Dendritic cell treated with granulocyte-macrophage colony-stimulating factor and Interleukin-4, amounts not matched to agents 40 ng/mL and 50 ng/mL, for 4 days (primary cell): ENCODE measurements around the gene SPACDR.
A peak's percentile ranks its signal among the peaks of the same experiment; 100 is the strongest.

ENCODE experiments used
- H3K27ac Mint-ChIP-seq: one replicate; pipeline ENCODE4 v1.8.0; 2022; ENCODE audit warnings: mild to moderate bottlenecking, mixed read lengths
- H3K27me3 Mint-ChIP-seq: one replicate; pipeline ENCODE4 v1.8.0; 2022; ENCODE audit warnings: mild to moderate bottlenecking, mixed read lengths
- H3K36me3 Mint-ChIP-seq: one replicate; pipeline ENCODE4 v1.8.0; 2022; ENCODE audit warnings: low read depth, mixed read lengths
- H3K4me1 Mint-ChIP-seq: one replicate; pipeline ENCODE4 v1.8.0; 2022; ENCODE audit warnings: low read depth, mixed read lengths
- H3K4me3 Mint-ChIP-seq: one replicate; pipeline ENCODE4 v1.8.0; 2022; ENCODE audit warnings: mild to moderate bottlenecking, moderate library complexity, mixed read lengths
- H3K9me3 Mint-ChIP-seq: one replicate; pipeline ENCODE4 v1.8.0; 2022; ENCODE audit warnings: mixed read lengths
- intact Hi-C: fragments of 100-400 bp; cut with micrococcal nuclease; formaldehyde crosslinking; loops from one replicate; pipeline ENCODE4 v1.15.0; 2022

Gene SPACDR

GRCh38 chr7:100490483-100491191 is 26.6 kb upstream of the SPACDR start:
- intact Hi-C loops: no loop called here
- peaks cover 29% of the 10 kb centered on the region for H3K4me1 Mint-ChIP-seq
- H3K27me3 Mint-ChIP-seq: peaks cover 70% of the 10 kb centered on the region
- H3K4me3 Mint-ChIP-seq: no peak overlapping the region
- no peaks in the 10 kb centered on the region for H3K9me3 Mint-ChIP-seq
- H3K27ac Mint-ChIP-seq: no peak overlapping the region
- no peaks in the 10 kb centered on the region for H3K36me3 Mint-ChIP-seq

- Mint-ChIP-seq H3K9me3 (no peaks in the 10 kb centered on the region), H3K27me3 (peaks cover 62% of the 10 kb centered on the region), H3K27ac (peak overlapping the region; percentile 37), H3K4me3 (no peak overlapping the region), H3K4me1 (peaks cover 29% of the 10 kb centered on the region), H3K36me3 (no peaks in the 10 kb centered on the region)
- intact Hi-C loops: no loop called here
Observed at GRCh38 chr7:100489824-100490223, 25.8 kb upstream of the SPACDR start.

DNA sequence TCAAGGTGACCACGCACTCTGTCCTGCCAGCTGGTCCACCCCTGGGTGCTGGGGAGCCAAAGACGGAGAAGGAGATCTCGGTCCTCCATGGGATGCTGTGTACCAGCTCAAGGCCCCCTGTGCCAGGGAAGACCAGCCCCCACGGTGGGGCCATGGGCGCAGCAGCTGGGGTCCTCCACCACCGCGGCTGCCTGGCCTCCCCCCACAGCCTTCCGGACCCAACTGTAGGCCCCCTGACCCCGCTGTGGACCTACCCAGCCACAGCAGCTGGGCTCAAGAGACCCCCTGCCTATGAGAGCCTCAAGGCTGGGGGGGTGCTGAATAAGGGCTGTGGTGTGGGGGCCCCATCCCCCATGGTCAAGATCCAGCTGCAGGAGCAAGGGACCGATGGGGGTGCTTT is 25.1 kb upstream of the SPACDR start:
- Mint-ChIP-seq H3K9me3 (no peaks in the 10 kb centered on the region), H3K36me3 (no peaks in the 10 kb centered on the region), H3K27me3 (peaks cover 62% of the 10 kb centered on the region), H3K4me3 (no peak overlapping the region), H3K27ac (peak overlapping the region; percentile 37), H3K4me1 (peaks cover 26% of the 10 kb centered on the region)
- intact Hi-C loops: no loop called here

- no peaks in the 10 kb centered on the region for H3K36me3 Mint-ChIP-seq
- peaks cover 21% of the 10 kb centered on the region for H3K4me1 Mint-ChIP-seq
- intact Hi-C loops: no loop called here
- no peaks in the 10 kb centered on the region for H3K9me3 Mint-ChIP-seq
- no peak overlapping the region for H3K27ac Mint-ChIP-seq
- H3K4me3 Mint-ChIP-seq: no peak overlapping the region
- H3K27me3 Mint-ChIP-seq: peaks cover 61% of the 10 kb centered on the region
Observed at GRCh38 chr7:100488333-100489095, 24.5 kb upstream of the SPACDR start.

DNA sequence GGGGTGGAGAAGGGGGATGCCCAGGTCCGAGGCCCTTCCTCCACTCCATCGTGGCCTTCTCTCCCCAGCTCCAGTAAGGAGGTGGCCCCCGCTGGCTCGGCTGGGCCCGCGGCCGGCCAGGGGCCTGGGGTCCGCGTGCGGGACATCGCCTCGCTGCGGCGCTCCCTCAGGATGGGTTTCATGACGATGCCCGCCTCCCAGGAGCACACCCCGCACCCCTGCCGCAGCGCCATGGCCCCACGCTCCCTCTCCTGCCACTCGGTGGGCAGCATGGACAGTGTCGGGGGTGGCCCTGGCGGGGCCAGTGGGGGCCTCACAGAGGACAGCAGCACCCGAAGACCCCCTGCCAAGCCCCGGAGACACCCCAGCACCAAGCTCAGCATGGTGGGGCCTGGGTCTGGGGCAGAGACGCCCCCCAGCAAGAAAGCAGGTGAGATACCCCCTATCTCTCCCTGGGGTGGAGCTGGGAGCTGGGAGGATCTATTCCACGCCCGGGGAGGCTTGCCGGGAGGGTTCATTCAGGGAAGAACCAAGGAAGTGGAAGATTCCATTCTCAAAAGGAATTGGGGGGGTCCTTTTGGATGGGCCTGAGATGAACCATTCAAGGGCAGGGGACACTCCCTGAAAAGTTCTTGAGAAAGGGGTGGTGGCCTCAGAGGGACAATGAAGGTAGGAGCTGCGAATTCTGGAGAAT is 22.8 kb upstream of the SPACDR start:
- no peak overlapping the region for H3K27ac Mint-ChIP-seq
- H3K4me1 Mint-ChIP-seq: peaks cover 18% of the 10 kb centered on the region
- H3K4me3 Mint-ChIP-seq: no peak overlapping the region
- no peaks in the 10 kb centered on the region for H3K9me3 Mint-ChIP-seq
- intact Hi-C loops: no loop called here
- H3K36me3 Mint-ChIP-seq: no peaks in the 10 kb centered on the region
- peaks cover 51% of the 10 kb centered on the region for H3K27me3 Mint-ChIP-seq

- no peaks in the 10 kb centered on the region for H3K36me3 Mint-ChIP-seq
- H3K9me3 Mint-ChIP-seq: no peaks in the 10 kb centered on the region
- intact Hi-C loops: no loop called here
- H3K27ac Mint-ChIP-seq: no peak overlapping the region
- H3K4me3 Mint-ChIP-seq: no peak overlapping the region
- peaks cover 18% of the 10 kb centered on the region for H3K4me1 Mint-ChIP-seq
- peaks cover 44% of the 10 kb centered on the region for H3K27me3 Mint-ChIP-seq
Observed at GRCh38 chr7:100486111-100486636, 22.1 kb upstream of the SPACDR start.

DNA sequence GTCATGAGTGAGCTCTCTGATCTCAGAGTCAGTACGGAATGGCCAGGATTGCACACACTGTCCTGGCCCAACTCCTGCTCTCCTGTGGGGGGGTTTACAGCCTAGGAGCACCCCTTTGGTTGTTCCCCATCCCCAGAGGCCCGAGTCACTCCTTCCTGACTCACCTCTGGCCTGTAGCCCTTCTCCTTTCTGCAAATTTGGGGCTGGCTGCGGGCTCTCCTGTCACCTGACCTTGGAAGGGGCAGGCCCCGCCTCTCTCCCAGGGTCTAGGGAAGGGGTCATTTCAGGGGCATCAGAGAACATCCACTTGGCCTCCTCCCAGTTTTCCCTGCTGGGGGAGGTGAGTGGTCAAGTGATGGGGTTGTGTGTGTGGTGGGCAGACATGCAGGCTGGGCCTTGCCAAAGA is 21.4 kb upstream of the SPACDR start:
- Mint-ChIP-seq H3K4me3 (no peak overlapping the region), H3K9me3 (no peaks in the 10 kb centered on the region), H3K27ac (no peak overlapping the region), H3K4me1 (peaks cover 18% of the 10 kb centered on the region), H3K27me3 (peaks cover 37% of the 10 kb centered on the region), H3K36me3 (no peaks in the 10 kb centered on the region)
- intact Hi-C loops: no loop called here

- no peaks in the 10 kb centered on the region for H3K36me3 Mint-ChIP-seq
- intact Hi-C loops: no loop called here
- no peak overlapping the region for H3K4me3 Mint-ChIP-seq
- peaks cover 19% of the 10 kb centered on the region for H3K4me1 Mint-ChIP-seq
- no peak overlapping the region for H3K27ac Mint-ChIP-seq
- H3K9me3 Mint-ChIP-seq: no peaks in the 10 kb centered on the region
- peaks cover 29% of the 10 kb centered on the region for H3K27me3 Mint-ChIP-seq
Observed at GRCh38 chr7:100484673-100485045, 20.6 kb upstream of the SPACDR start.

DNA sequence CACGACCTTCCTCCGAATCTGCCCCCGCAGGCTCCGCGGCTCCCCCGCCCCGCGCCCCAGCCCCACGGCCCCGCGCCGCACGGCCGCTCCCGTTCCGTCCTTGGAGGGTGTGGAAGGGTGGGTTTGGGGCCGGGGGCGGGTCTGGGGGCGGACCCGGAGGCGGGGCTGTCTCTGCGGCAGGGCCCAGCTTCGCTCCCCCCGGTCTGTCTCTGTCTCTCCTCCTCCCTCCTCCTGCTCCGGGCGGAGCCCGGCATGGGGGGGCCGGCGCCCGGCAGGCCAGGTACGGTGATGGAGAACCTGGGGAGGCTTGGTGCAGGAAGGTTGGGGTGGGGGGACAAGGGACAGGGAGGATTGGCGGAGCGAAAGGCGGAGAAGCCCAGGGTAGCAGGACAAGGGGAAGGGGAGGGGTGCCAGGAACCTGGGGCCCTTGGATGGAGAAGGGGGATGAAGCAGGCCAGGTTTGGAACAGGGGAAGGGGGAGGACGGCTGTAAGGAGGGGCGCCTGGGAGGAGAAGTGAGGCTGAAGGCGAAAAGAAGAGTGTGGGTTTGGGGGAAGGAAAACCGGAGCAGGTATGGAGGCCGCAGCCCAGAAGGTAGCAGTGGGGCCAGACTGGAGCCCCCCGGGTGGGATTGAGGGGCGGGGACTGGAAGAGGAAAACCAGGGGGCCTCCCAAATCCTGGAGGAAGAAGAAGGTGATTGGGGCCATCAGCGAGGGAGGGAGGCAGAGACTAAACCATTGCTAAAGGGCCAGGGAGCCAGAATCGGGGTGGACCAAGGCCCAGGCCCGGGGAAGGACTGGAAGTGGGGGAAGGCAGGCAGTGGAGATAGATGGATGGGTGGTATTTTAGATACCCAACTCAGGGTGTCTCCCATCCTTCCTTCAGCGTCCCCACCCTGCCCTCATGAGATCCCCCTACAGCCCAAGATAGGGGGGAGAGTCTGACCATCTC is 19.9 kb upstream of the SPACDR start, which contains the start of gene NYAP1:
Gene NYAP1 (plus strand): TSS at position 206 of the 951 bp plus-strand sequence. CDS start 1,385 bp downstream, outside the sequence.
- Mint-ChIP-seq H3K27ac (peak within 1 kb of the TSS; percentile 42), H3K4me1 (peaks cover 17% of the 10 kb centered on the region), H3K27me3 (peaks cover 25% of the 10 kb centered on the region), H3K36me3 (peaks cover 3% of the 10 kb centered on the region), H3K9me3 (no peaks in the 10 kb centered on the region), H3K4me3 (peak within 1 kb of the TSS; percentile 77)
- intact Hi-C loops: loop anchor here (1.0 kb wide), 1 partner anchor 15 kb away; no protein-coding TSS in a partner anchor

- intact Hi-C loops: loop anchor here (1.0 kb wide), 1 partner anchor 14 kb away; no protein-coding TSS in a partner anchor
- Mint-ChIP-seq H3K4me3 (peak overlapping the region; percentile 77), H3K36me3 (peaks cover 11% of the 10 kb centered on the region), H3K27ac (peak overlapping the region; percentile 42), H3K4me1 (peaks cover 17% of the 10 kb centered on the region), H3K27me3 (peaks cover 23% of the 10 kb centered on the region), H3K9me3 (no peaks in the 10 kb centered on the region)
Observed at GRCh38 chr7:100483090-100483721, 19.1 kb upstream of the SPACDR start.

GRCh38 chr7:100482728-100483089 is 18.6 kb upstream of the SPACDR start:
- H3K27ac Mint-ChIP-seq: peak overlapping the region; percentile 42
- peak overlapping the region; percentile 77 for H3K4me3 Mint-ChIP-seq
- H3K9me3 Mint-ChIP-seq: no peaks in the 10 kb centered on the region
- intact Hi-C loops: loop anchor here (1.0 kb wide), 1 partner anchor 13 kb away; no protein-coding TSS in a partner anchor
- H3K36me3 Mint-ChIP-seq: peaks cover 16% of the 10 kb centered on the region
- peaks cover 23% of the 10 kb centered on the region for H3K27me3 Mint-ChIP-seq
- H3K4me1 Mint-ChIP-seq: peaks cover 17% of the 10 kb centered on the region

GRCh38 chr7:100481466-100481865 is 17.4 kb upstream of the SPACDR start:
- intact Hi-C loops: no loop called here
- no peaks in the 10 kb centered on the region for H3K9me3 Mint-ChIP-seq
- peaks cover 23% of the 10 kb centered on the region for H3K4me1 Mint-ChIP-seq
- peaks cover 19% of the 10 kb centered on the region for H3K27me3 Mint-ChIP-seq
- H3K4me3 Mint-ChIP-seq: no peak overlapping the region
- H3K36me3 Mint-ChIP-seq: peaks cover 28% of the 10 kb centered on the region
- H3K27ac Mint-ChIP-seq: no peak overlapping the region
